Activated CD4-positive, alpha-beta T cell treated with anti-CD3 and anti-CD28 coated beads, Interleukin-2, amount 50 U/mL, for 24 hours (primary cell): Measurements from ENCODE around the gene ARL8B.

Source experiments
- DNase-seq, 2 donors: peaks; one replicate each; pipeline ENCODE4 v3.0.0-alpha.2; 2020; ENCODE audit warnings: low read depth in 1 of 2, low spot score in 1 of 2

Gene ARL8B

GRCh38 chr3:5186089-5186857 is 64.2 kb downstream of the ARL8B start:
- no peak for DNase-seq

GRCh38 chr3:5186858-5187155 is 64.7 kb downstream of the ARL8B start:
- DNase-seq: no peak

- DNase-seq: peak; percentile 89 to 98
Measured at GRCh38 chr3:5187156-5187919, 65.2 kb downstream of the ARL8B start, which contains the start of gene EDEM1. Gene EDEM1, plus strand, starts transcription at chr3:5187707. Its CDS starts 99 bp downstream, at chr3:5187806.

- peak in 1 of 2 donors; percentile 35 for DNase-seq
Measured at GRCh38 chr3:5187920-5188418, 65.9 kb downstream of the ARL8B start.

GRCh38 chr3:5188419-5189221 is 66.5 kb downstream of the ARL8B start:
- peak; percentile 33 to 45 for DNase-seq

- DNase-seq: no peak
Measured at GRCh38 chr3:5190147-5190791, 68.2 kb downstream of the ARL8B start.

- no peak for DNase-seq
Measured at GRCh38 chr3:5191555-5192304, 69.6 kb downstream of the ARL8B start.

- DNase-seq: no peak
Measured at GRCh38 chr3:5192571-5193365, 70.7 kb downstream of the ARL8B start.

- DNase-seq: no peak
Measured at GRCh38 chr3:5194341-5194740, 72.2 kb downstream of the ARL8B start.

GRCh38 chr3:5194801-5195509 is 72.9 kb downstream of the ARL8B start:
- peak in 1 of 2 donors; percentile 63 for DNase-seq

GRCh38 chr3:5195605-5196004 is 73.5 kb downstream of the ARL8B start:
- DNase-seq: no peak

GRCh38 chr3:5197022-5197421 is 74.9 kb downstream of the ARL8B start:
- DNase-seq: no peak

GRCh38 chr3:5197470-5198312 is 75.6 kb downstream of the ARL8B start:
- DNase-seq: no peak

- DNase-seq: no peak
Measured at GRCh38 chr3:5198313-5198677, 76.2 kb downstream of the ARL8B start.

- DNase-seq: no peak
Measured at GRCh38 chr3:5198986-5199731, 77.1 kb downstream of the ARL8B start.

- no peak for DNase-seq
Measured at GRCh38 chr3:5201536-5201935, 79.4 kb downstream of the ARL8B start.

GRCh38 chr3:5202222-5202621 is 80.1 kb downstream of the ARL8B start:
- no peak for DNase-seq
